Esophagus (tissue), 2 donors: ENCODE measurements around the gene FAM83C. TPM values are rescaled to one million over a fixed set of nuclear protein-coding genes. Genes with fewer than 3 reads are reported as not detected.

Experiments used
- polyA plus RNA-seq, 2 donors: library from polyadenylated mRNA; stranded (reverse); fragments of 200-250 nt; gene quantifications; one replicate each; pipeline ENCODE4 v1.2.3, GENCODE V29; 2013
- donor health status: healthy with polysubstance abuse.
- donor health status: Bipolar disorder and iron deficiency.

The FAM83C gene
- polyA plus RNA-seq, 2 donors: 32.3 to 35.9 TPM

Other genes with a start within 250 kb of the FAM83C start
- gene TRPC4AP, start 199.6 kb downstream of the FAM83C start, polyA plus RNA-seq: 10 to 100 TPM; 25.7 to 26.9 TPM
- 1 to 10 TPM; 5.3 to 8.6 TPM for gene EDEM2, start 145.1 kb downstream of the FAM83C start, polyA plus RNA-seq
- 1 to 10 TPM; 5.3 to 7.5 TPM for gene PROCR, start 120.4 kb downstream of the FAM83C start, polyA plus RNA-seq
- under 1 TPM; 0.10 to 0.12 TPM for gene MMP24, start 65.7 kb downstream of the FAM83C start, polyA plus RNA-seq
- gene MMP24OS, start 14.3 kb downstream of the FAM83C start, polyA plus RNA-seq: 10 to 100 TPM; 25.7 to 52.2 TPM
- 100 to 1,000 TPM; 186 to 315 TPM for gene EIF6, start 7.7 kb downstream of the FAM83C start, polyA plus RNA-seq
- 10 to 100 TPM; 17.4 to 18.9 TPM for gene UQCC1, start 119.5 kb upstream of the FAM83C start, polyA plus RNA-seq
- under 1 TPM in 1 of 2 donors, not detected in 1; 0.02 TPM for gene GDF5, start 145.8 kb upstream of the FAM83C start, polyA plus RNA-seq
- 10 to 100 TPM in 1 of 2 donors, 1 to 10 TPM in 1; 6.8 to 20.7 TPM for gene CEP250, start 163.2 kb upstream of the FAM83C start, polyA plus RNA-seq
- gene C20orf173, start 237.2 kb upstream of the FAM83C start, polyA plus RNA-seq: not detected
- 100 to 1,000 TPM; 104 to 148 TPM for gene ERGIC3, start 249.7 kb upstream of the FAM83C start, polyA plus RNA-seq